BJ (cell line): ENCODE data around the gene HSD11B1. TPM values are rescaled to one million over a fixed set of nuclear protein-coding genes. Genes with fewer than 3 reads are reported as not detected.

Source experiments
- CTCF ChIA-PET: fragments of 350-600 bp; formaldehyde crosslinking; extraction: SDS; loops from one replicate; lab custom pipeline; 2021; ENCODE audit warnings: antibody characterized with exemption, inconsistent platforms; lab: Yijun Ruan, JAX
- POLR2A ChIA-PET: fragments of 300-600 bp; sonication (Branson Sonifier 250); formaldehyde crosslinking; extraction: SDS; loops from one replicate; lab custom pipeline; 2021; ENCODE audit warnings: antibody characterized with exemption; lab: Charles Lee
- DNase-seq: peaks from one replicate; pipeline ENCODE4 v3.0.0-alpha.2; 2011; ENCODE audit warnings: low read depth
- H3K27me3 ChIP-seq: 2 replicates; pipeline ENCODE4 v1.6.0; 2011; ENCODE audit warnings: low read length; ENCODE audit not compliant: control insufficient read depth, insufficient read depth
- H3K36me3 ChIP-seq: 2 replicates; pipeline ENCODE4 v1.5.1; 2011; ENCODE audit warnings: low read length; ENCODE audit not compliant: control insufficient read depth, insufficient read depth
- H3K4me3 ChIP-seq: 2 replicates; pipeline ENCODE4 v1.5.1; 2011; ENCODE audit warnings: low read depth, mild to moderate bottlenecking, control low read depth, low read length
- CTCF ChIP-seq: IDR thresholded peaks from 2 replicates; pipeline ENCODE4 v1.5.1; 2011; ENCODE audit warnings: low read depth, mild to moderate bottlenecking, control low read depth, inconsistent platforms, low read length, moderate library complexity; ENCODE audit not compliant: insufficient read depth
- polyA plus RNA-seq: library from polyadenylated mRNA; depleted of rRNA; stranded (reverse); fragments of >200 nt; gene quantifications from 2 replicates; pipeline ENCODE4 v1.2.3, GENCODE V29; 2011

The HSD11B1 gene
- polyA plus RNA-seq, 1 experiment: 0.15 TPM

- ChIA-PET CTCF (no interaction called here), POLR2A (no interaction called here)
- no peaks in the 10 kb centered on the region for H3K36me3 ChIP-seq
- no peak overlapping the region for H3K4me3 ChIP-seq
- H3K27me3 ChIP-seq: no peaks in the 10 kb centered on the region; the same call in 1 of the 2 replicates
- TF ChIP-seq CTCF: no peak
- DNase-seq: no peak
Observed at GRCh38 chr1:209708297-209708696, 3.7 kb downstream of the HSD11B1 start.

GRCh38 chr1:209710093-209710492, 5.4 kb downstream of the HSD11B1 start:
- CTCF ChIA-PET: interaction anchor here (0.6 kb wide), 1 partner anchor 109 kb away, joined by 4 read pairs; no protein-coding TSS in a partner anchor
- DNase-seq: no peak
- H3K4me3 ChIP-seq: no peak overlapping the region
- no peaks in the 10 kb centered on the region; the same call in 1 of the 2 replicates for H3K27me3 ChIP-seq
- TF ChIP-seq CTCF: no peak
- no peaks in the 10 kb centered on the region for H3K36me3 ChIP-seq
- POLR2A ChIA-PET: no interaction called here

- Histone ChIP-seq H3K4me3 (no peak overlapping the region), H3K36me3 (no peaks in the 10 kb centered on the region), H3K27me3 (no peaks in the 10 kb centered on the region; the same call in 1 of the 2 replicates)
- no peak for TF ChIP-seq CTCF
- ChIA-PET POLR2A (no interaction called here), CTCF (interaction anchor here (0.6 kb wide), 1 partner anchor 109 kb away, joined by 4 read pairs; no protein-coding TSS in a partner anchor)
- DNase-seq: no peak
Observed at GRCh38 chr1:209710847-209711246, 6.2 kb downstream of the HSD11B1 start.

GRCh38 chr1:209714338-209714737, 9.7 kb downstream of the HSD11B1 start:
- CTCF ChIA-PET: no interaction called here
- no peak for TF ChIP-seq CTCF
- no peaks in the 10 kb centered on the region for H3K27me3 ChIP-seq
- POLR2A ChIA-PET: no interaction called here
- no peak overlapping the region for H3K4me3 ChIP-seq
- no peak for DNase-seq
- H3K36me3 ChIP-seq: no peaks in the 10 kb centered on the region

- H3K4me3 ChIP-seq: no peak overlapping the region
- no peaks in the 10 kb centered on the region for H3K27me3 ChIP-seq
- H3K36me3 ChIP-seq: no peaks in the 10 kb centered on the region
- DNase-seq: no peak
- CTCF ChIA-PET: no interaction called here
- POLR2A ChIA-PET: no interaction called here
- no peak for TF ChIP-seq CTCF
Observed at GRCh38 chr1:209715314-209715713, 10.7 kb downstream of the HSD11B1 start.
